Neural cell (in vitro differentiated cells): Measurements from ENCODE around the gene NFE2. TPM values are rescaled to one million over a fixed set of nuclear protein-coding genes. Genes with fewer than 3 reads are reported as not detected.

ENCODE experiments used
- H2AFZ ChIP-seq: fragments of 200-600, 300-800 bp; sonication (generic), shearing (Covaris generic); 2 replicates; pipeline ENCODE4 v1.6.0; 2014; ENCODE audit warnings: low read depth, mild to moderate bottlenecking, antibody characterized with exemption, low read length, moderate library complexity
- H3F3A ChIP-seq: fragments of 200-600 bp; shearing (Covaris generic); 2 replicates; pipeline ENCODE4 v1.6.1; 2016; ENCODE audit warnings: mild to moderate bottlenecking, moderate library complexity, mixed read lengths, antibody characterized with exemption, low read length; ENCODE audit not compliant: insufficient read depth, poor library complexity, severe bottlenecking
- H3K27ac ChIP-seq: fragments of 200-600, 300-800 bp; sonication (generic), shearing (Covaris generic); 2 replicates; pipeline ENCODE4 v1.5.1; 2014; ENCODE audit warnings: mild to moderate bottlenecking, low read length, moderate library complexity
- H3K27me3 ChIP-seq: fragments of 300-800, 200-600 bp; sonication (generic), shearing (Covaris generic); 2 replicates; pipeline ENCODE4 v1.6.0; 2014; ENCODE audit warnings: mild to moderate bottlenecking, low read depth, low read length, moderate library complexity; ENCODE audit not compliant: insufficient read depth
- H3K36me3 ChIP-seq: fragments of 300-800, 200-600 bp; sonication (generic), shearing (Covaris generic); 2 replicates; pipeline ENCODE4 v1.5.1; 2014; ENCODE audit warnings: mild to moderate bottlenecking, antibody characterized with exemption, low read length, moderate library complexity; ENCODE audit not compliant: insufficient read depth
- H3K4me2 ChIP-seq: fragments of 300-800, 200-600 bp; sonication (generic), shearing (Covaris generic); 2 replicates; pipeline ENCODE4 v1.6.0; 2014; ENCODE audit warnings: mild to moderate bottlenecking, low read length
- H3K4me3 ChIP-seq: fragments of 300-800, 200-600 bp; sonication (generic), shearing (Covaris generic); 2 replicates; pipeline ENCODE4 v1.5.1; 2014; ENCODE audit warnings: mild to moderate bottlenecking, low read length, moderate library complexity
- H3K79me2 ChIP-seq: fragments of 200-600 bp; shearing (Covaris generic); replicated peaks from 2 replicates; pipeline ENCODE4 v1.6.0; 2014; ENCODE audit warnings: mild to moderate bottlenecking, low read length, moderate library complexity; ENCODE audit not compliant: insufficient read depth
- H3K9ac ChIP-seq: fragments of 300-800, 200-600 bp; sonication (generic), shearing (Covaris generic); 2 replicates; pipeline ENCODE4 v1.6.1; 2016; ENCODE audit warnings: mild to moderate bottlenecking, low read length, mixed read lengths
- H3K9me2 ChIP-seq: fragments of 200-600 bp; shearing (Covaris generic); 2 replicates; pipeline ENCODE4 v1.6.1; 2016; ENCODE audit warnings: mild to moderate bottlenecking, low read length, mixed read lengths; ENCODE audit not compliant: insufficient read depth
- H3K9me3 ChIP-seq: fragments of 200-600, 300-800 bp; sonication (generic), shearing (Covaris generic); 2 replicates; pipeline ENCODE4 v1.6.1; 2016; ENCODE audit warnings: mild to moderate bottlenecking, mixed run types, low read length, moderate library complexity, mixed read lengths
- H4K20me1 ChIP-seq: fragments of 200-600 bp; shearing (Covaris generic); 2 replicates; pipeline ENCODE4 v1.6.1; 2016; ENCODE audit warnings: mild to moderate bottlenecking, mixed run types; ENCODE audit not compliant: insufficient read depth
- EP300 ChIP-seq: fragments of 450-650 bp; conservative IDR thresholded peaks from 2 replicates; pipeline ENCODE4 v1.6.1; 2014; ENCODE audit warnings: antibody characterized with exemption, mild to moderate bottlenecking, moderate library complexity; ENCODE audit not compliant: poor library complexity, severe bottlenecking
- EZH2 ChIP-seq: fragments of 200-600, 300-800 bp; shearing (Covaris generic), sonication (generic); IDR thresholded peaks from 2 replicates; pipeline ENCODE4 v1.6.1; 2014; ENCODE audit warnings: antibody characterized with exemption, low read length, borderline replicate concordance, mild to moderate bottlenecking; ENCODE audit not compliant: insufficient read depth, poor library complexity, severe bottlenecking
- MXI1 ChIP-seq: fragments of 450-650 bp; conservative IDR thresholded peaks from 2 replicates; pipeline ENCODE4 v1.6.1; 2014; ENCODE audit warnings: antibody characterized with exemption, mild to moderate bottlenecking; ENCODE audit not compliant: poor library complexity, severe bottlenecking
- POLR2AphosphoS5 ChIP-seq: IDR thresholded peaks from 2 replicates; pipeline ENCODE4 v1.6.1; 2012
- RAD21 ChIP-seq: fragments of 450-650 bp; conservative IDR thresholded peaks from 2 replicates; pipeline ENCODE4 v1.6.1; 2014; ENCODE audit warnings: antibody characterized with exemption, mild to moderate bottlenecking, moderate library complexity
- REST ChIP-seq: IDR thresholded peaks from 2 replicates; pipeline ENCODE4 v1.6.1; 2012; ENCODE audit warnings: borderline replicate concordance
- SMC3 ChIP-seq: fragments of 450-650 bp; conservative IDR thresholded peaks from 2 replicates; pipeline ENCODE4 v1.6.1; 2014; ENCODE audit warnings: antibody characterized with exemption, mild to moderate bottlenecking, moderate library complexity; ENCODE audit not compliant: poor library complexity
- TAF1 ChIP-seq: IDR thresholded peaks from 2 replicates; pipeline ENCODE4 v1.6.1; 2012; ENCODE audit warnings: low read depth
- polyA plus RNA-seq: library from polyadenylated mRNA; depleted of rRNA; stranded (reverse); fragments of >200 nt; gene quantifications from 2 replicates; pipeline ENCODE4 v1.2.3, GENCODE V29; 2014
- small RNA-seq, 3 experiments: library from RNA; depleted of rRNA; stranded (forward); fragments of <200 nt; gene quantifications; one replicate each; pipeline ENCODE3, GENCODE V24; 2012
- TF ChIP-seq, protein P1 (sequence below): fragments of 450-650 bp; IDR thresholded peaks from 2 replicates; pipeline ENCODE4 v1.5.1; 2014; ENCODE audit warnings: antibody characterized with exemption, mild to moderate bottlenecking, moderate library complexity; ENCODE audit not compliant: poor library complexity, severe bottlenecking

Gene NFE2
- polyA plus RNA-seq, 1 donor from 2014 or later = not detected

DNA sequence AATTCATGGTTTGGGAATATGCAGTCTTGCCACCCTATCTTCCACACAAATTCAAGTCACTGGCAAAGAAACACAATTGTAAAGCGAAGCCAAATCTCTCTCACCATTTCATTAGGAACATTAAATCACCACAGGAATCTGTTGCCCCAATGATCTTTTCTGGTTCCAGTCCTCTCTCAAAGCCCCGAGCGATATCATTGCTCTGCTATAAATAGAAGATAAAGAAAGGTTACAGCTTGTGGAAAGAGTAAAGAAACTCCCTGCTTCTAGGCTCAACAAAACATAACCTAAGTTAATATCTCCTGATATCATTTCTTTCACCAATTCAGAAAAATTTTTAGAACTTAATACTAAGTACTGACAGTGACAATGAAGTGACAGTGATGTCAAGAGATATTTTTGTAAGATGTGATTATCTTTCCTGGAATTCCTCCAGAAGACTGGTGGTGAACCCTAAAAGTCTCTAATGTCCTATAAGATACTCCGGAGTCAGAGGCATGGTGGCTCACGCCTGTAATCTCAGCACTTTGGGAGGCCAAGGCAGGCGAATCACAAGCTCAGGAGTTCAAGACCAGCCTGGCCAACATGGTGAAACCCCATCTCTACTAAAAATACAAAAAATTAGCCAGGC lies 54.7 kb downstream of the NFE2 start:
- H3K9me3 ChIP-seq = no peaks in the 10 kb centered on the region
- H4K20me1 ChIP-seq = no peaks in the 10 kb centered on the region
- H3F3A ChIP-seq = no peaks in the 10 kb centered on the region
- TF ChIP-seq EP300 = no peak
- TF ChIP-seq SMC3 = no peak
- TF ChIP-seq, protein P1, sequence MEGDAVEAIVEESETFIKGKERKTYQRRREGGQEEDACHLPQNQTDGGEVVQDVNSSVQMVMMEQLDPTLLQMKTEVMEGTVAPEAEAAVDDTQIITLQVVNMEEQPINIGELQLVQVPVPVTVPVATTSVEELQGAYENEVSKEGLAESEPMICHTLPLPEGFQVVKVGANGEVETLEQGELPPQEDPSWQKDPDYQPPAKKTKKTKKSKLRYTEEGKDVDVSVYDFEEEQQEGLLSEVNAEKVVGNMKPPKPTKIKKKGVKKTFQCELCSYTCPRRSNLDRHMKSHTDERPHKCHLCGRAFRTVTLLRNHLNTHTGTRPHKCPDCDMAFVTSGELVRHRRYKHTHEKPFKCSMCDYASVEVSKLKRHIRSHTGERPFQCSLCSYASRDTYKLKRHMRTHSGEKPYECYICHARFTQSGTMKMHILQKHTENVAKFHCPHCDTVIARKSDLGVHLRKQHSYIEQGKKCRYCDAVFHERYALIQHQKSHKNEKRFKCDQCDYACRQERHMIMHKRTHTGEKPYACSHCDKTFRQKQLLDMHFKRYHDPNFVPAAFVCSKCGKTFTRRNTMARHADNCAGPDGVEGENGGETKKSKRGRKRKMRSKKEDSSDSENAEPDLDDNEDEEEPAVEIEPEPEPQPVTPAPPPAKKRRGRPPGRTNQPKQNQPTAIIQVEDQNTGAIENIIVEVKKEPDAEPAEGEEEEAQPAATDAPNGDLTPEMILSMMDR = no peak
- no peak for TF ChIP-seq EZH2
- no peak for TF ChIP-seq REST
- no peak for TF ChIP-seq POLR2AphosphoS5
- TF ChIP-seq RAD21 = no peak
- no peak for TF ChIP-seq MXI1
- TF ChIP-seq TAF1 = no peak
- H2AFZ ChIP-seq = no peak overlapping the region
- peaks cover 9% of the 10 kb centered on the region for H3K36me3 ChIP-seq
- H3K79me2 ChIP-seq = peaks cover 14% of the 10 kb centered on the region
- no peak overlapping the region for H3K27ac ChIP-seq
- no peak overlapping the region for H3K4me3 ChIP-seq
- no peak overlapping the region for H3K4me2 ChIP-seq
- H3K9ac ChIP-seq = no peak overlapping the region
- H3K9me2 ChIP-seq = no peaks in the 10 kb centered on the region
- no peaks in the 10 kb centered on the region for H3K27me3 ChIP-seq

Small RNA genes lying within 50 kb of the gene (small RNA-seq; reads per million reads assigned to genes)
- gene MIR148B (3,378 to 3,970 (median 3,808) reads per million in 3 experiments), gene RN7SL390P (0 reads per million in 3 experiments), gene RN7SL744P (0 reads per million in 3 experiments), gene RNU6-950P (0 reads per million in 3 experiments)

Other genes with a start within 250 kb of the NFE2 start
- not detected in 2 replicates for gene HOXC4, start 247.2 kb downstream of the NFE2 start, polyA plus RNA-seq
- gene SMUG1, start 112.0 kb downstream of the NFE2 start, polyA plus RNA-seq = 57.8 and 76.6 TPM in 2 replicates
- gene CBX5, start 20.9 kb downstream of the NFE2 start, polyA plus RNA-seq = 57.1 and 64.0 TPM in 2 replicates
- gene HNRNPA1, start 20.3 kb downstream of the NFE2 start, polyA plus RNA-seq = 526 and 613 TPM in 2 replicates
- gene COPZ1, start 24.1 kb upstream of the NFE2 start, polyA plus RNA-seq = 159 and 192 TPM in 2 replicates
- gene GPR84, start 63.5 kb upstream of the NFE2 start, polyA plus RNA-seq = not detected in 2 replicates
- 0.46 TPM in 1 of 2 replicates, not detected in the other for gene ZNF385A, start 83.7 kb upstream of the NFE2 start, polyA plus RNA-seq
- gene ITGA5, start 118.3 kb upstream of the NFE2 start, polyA plus RNA-seq = not detected in 2 replicates
- gene GTSF1, start 172.6 kb upstream of the NFE2 start, polyA plus RNA-seq = not detected in 2 replicates
- gene NCKAP1L, start 196.7 kb upstream of the NFE2 start, polyA plus RNA-seq = 0.02 and 1.9 TPM in 2 replicates
- gene PDE1B, start 248.6 kb upstream of the NFE2 start, polyA plus RNA-seq = 9.2 and 14.0 TPM in 2 replicates